GM12878 (cell line): Measurements from ENCODE around the gene GABPB2. TPM values are rescaled to one million over a fixed set of nuclear protein-coding genes. Genes with fewer than 3 reads are reported as not detected.

ENCODE experiments used
- BCL11A ChIP-seq: IDR thresholded peaks from 2 replicates; pipeline ENCODE4 v1.6.1; 2011; ENCODE audit warnings: low read depth, low read length
- BCLAF1 ChIP-seq: fragments of 450-650 bp; IDR thresholded peaks from 2 replicates; pipeline ENCODE4 v1.6.1; 2017; ENCODE audit warnings: antibody characterized with exemption, mild to moderate bottlenecking, moderate library complexity
- FOXM1 ChIP-seq: IDR thresholded peaks from 2 replicates; pipeline ENCODE4 v1.6.1; 2012; ENCODE audit warnings: low read depth, mild to moderate bottlenecking, inconsistent platforms, low read length, moderate library complexity
- GATAD2B ChIP-seq: fragments of 450-650 bp; conservative IDR thresholded peaks from 2 replicates; pipeline ENCODE4 v1.6.1; 2017; ENCODE audit warnings: low read depth, mild to moderate bottlenecking, moderate library complexity
- NFYA ChIP-seq: IDR thresholded peaks from 2 replicates; pipeline ENCODE4 v1.6.1; 2011; ENCODE audit warnings: low read depth, mild to moderate bottlenecking, low read length, improper control_type of control experiment, borderline replicate concordance
- PRDM15 ChIP-seq: fragments of 450-650 bp; formaldehyde crosslinking; IDR thresholded peaks from 2 replicates; pipeline ENCODE4 v1.4.0; 2020; ENCODE audit warnings: mild to moderate bottlenecking, moderate library complexity
- SMAD5 ChIP-seq: IDR thresholded peaks from 2 replicates; pipeline ENCODE4 v1.6.1; 2016; ENCODE audit warnings: antibody characterized with exemption, low read depth
- USF2 ChIP-seq: IDR thresholded peaks from 2 replicates; pipeline ENCODE4 v1.6.1; 2011; ENCODE audit warnings: low read depth, low read length, improper control_type of control experiment, borderline replicate concordance
- ZNF207 ChIP-seq: fragments of 450-650 bp; IDR thresholded peaks from 2 replicates; pipeline ENCODE4 v1.6.1; 2014; ENCODE audit warnings: antibody characterized with exemption, mild to moderate bottlenecking, borderline replicate concordance
- polyA plus RNA-seq, 11 experiments: library from polyadenylated mRNA; depleted of rRNA in 4 of 11; unstranded in 6 of 11; stranded (reverse) in 5 of 11; fragments of >200 nt; fragmentation: Nextera tagmentation in 4 of 11; fragmentation: Illumina TruSeq in 1 of 11; extraction: Ambion mirVana in 4 of 11; extraction: Trizol in 1 of 11; gene quantifications; 1 replicate in 1 of 11; 2 replicates in 10 of 11; pipeline versions ENCODE4 v1.2.1 to v1.2.3, GENCODE V29; 2011 to 2016; ENCODE audit warnings: inconsistent platforms in 2 of 11, missing spikeins in 2 of 11, low read depth in 1 of 11
- total RNA-seq, 4 experiments: library from RNA; depleted of rRNA in 3 of 4; stranded (reverse); fragments of >200 nt in 3 of 4; fragmentation: Illumina TruSeq in 1 of 4; extraction: Trizol in 1 of 4; gene quantifications; 2 replicates each; pipeline versions ENCODE4 v1.2.1 to v1.2.3, GENCODE V29; 2013 to 2021

GABPB2 gene
- total and polyA plus RNA-seq, 10 of the 15 experiments (the other 5 are each of a cell fraction or from before 2014, with no cell fraction given) = 2.3 to 10.5 (median 6.9) TPM

GRCh38 chr1:151059109-151060006 lies 11.2 kb upstream of the GABPB2 start, which contains the start of gene CDC42SE1 (continued):
- TF ChIP-seq PRDM15 (CRISPR knock-in tag) = no peak
- TF ChIP-seq SMAD5 = peak; percentile 71; the same call in 1 of the 2 replicates
- no peak for TF ChIP-seq BCLAF1
- no peak for TF ChIP-seq USF2
- no peak for TF ChIP-seq NFYA
- no peak for TF ChIP-seq FOXM1
- TF ChIP-seq ZNF207 = peak; percentile 81; the same call in 1 of the 2 replicates
- TF ChIP-seq BCL11A = no peak
- peak; percentile 94 for TF ChIP-seq GATAD2B
